ENCODE data around the gene GALK2. TPM values are rescaled to one million over a fixed set of nuclear protein-coding genes. Genes with fewer than 3 reads are reported as not detected.

The GALK2 gene
- total and polyA plus RNA-seq, 2 of the 4 experiments (the other 2 are of a cell fraction), result 27.0 to 63.6 TPM

GRCh38 chr15:49212897-49213296 lies 42.9 kb downstream of the GALK2 start:
- POLR2A ChIA-PET (ENCODE audit: unreplicated experiment), result no interaction called here
- dilution Hi-C loops (cut with HindIII; ENCODE audit: low sequenced_read_pairs, unreplicated experiment), result no loop called here
- H3K9ac ChIP-seq (ENCODE audit: low read depth, low read length), result no peak overlapping the region
- CTCF ChIA-PET, result no interaction called here
- no peaks in the 10 kb centered on the region for H3K4me1 ChIP-seq (ENCODE audit: control insufficient read depth, insufficient read depth, low read length)
- peaks cover 13 to 24% of the 10 kb centered on the region in 2 experiments for H3K79me1 ChIP-seq (ENCODE audit: low read depth in 1 of 2, low read length in 2 of 2)
- peaks cover 7% of the 10 kb centered on the region; the same call in 1 of the 2 replicates for H3K9me1 ChIP-seq (ENCODE audit: insufficient read depth, low read length)
- H4K91ac ChIP-seq (ENCODE audit: insufficient read depth, low read depth, low read length), result no peak overlapping the region
- no peak overlapping the region for H3K4me3 ChIP-seq (ENCODE audit: insufficient read depth, low read depth, low read length)
- no peak overlapping the region for H3K4ac ChIP-seq (ENCODE audit: low read depth, low read length)
- no peak overlapping the region for H2BK5ac ChIP-seq (ENCODE audit: low read depth, low read length, poor library complexity, severe bottlenecking)
- no peak overlapping the region for H2BK20ac ChIP-seq (ENCODE audit: low read depth, low read length)
- no CpG with 5 or more reads among the region's 1 CpG for WGBS, 2 experiments (ENCODE audit: extremely low coverage in 2 of 2, insufficient read length in 1 of 2)
- no peak for DNase-seq
- H3K27ac ChIP-seq (ENCODE audit: insufficient read depth, low read length), result no peak overlapping the region
- in situ Hi-C loops (cut with MboI; ENCODE audit: low sequenced_read_pairs), result no loop called here
- peaks cover 2% of the 10 kb centered on the region; the same call in 1 of the 2 replicates for H3K36me3 ChIP-seq (ENCODE audit: control insufficient read depth, insufficient read depth, low read length)
- no peak for ATAC-seq (ENCODE audit: low read depth)
- H2AK9ac ChIP-seq (replicated peaks; ENCODE audit: low read depth, low read length, poor library complexity), result no peak overlapping the region
- no peak for TF ChIP-seq ELK1 (IDR thresholded peaks at IDR 0.05; ENCODE audit: borderline replicate concordance, low read depth, low read length)
- no peak for TF ChIP-seq CTCF (conservative IDR thresholded peaks at IDR 0.05; ENCODE audit: low read depth, low read length)
- TF ChIP-seq BHLHE40 (IDR thresholded peaks at IDR 0.05; ENCODE audit: low read depth, low read length), result no peak
- no peak for TF ChIP-seq CEBPB (IDR thresholded peaks at IDR 0.05; ENCODE audit: low read depth, low read length)
- no peak overlapping the region for H2AFZ ChIP-seq (replicated peaks; ENCODE audit: low read length, poor library complexity)
- no peak overlapping the region for H3K56ac ChIP-seq (ENCODE audit: extremely low read depth, insufficient read depth, low read length)
- no peak overlapping the region for H3K4me2 ChIP-seq (ENCODE audit: low read depth, low read length)
- H3K18ac ChIP-seq (ENCODE audit: low read depth, low read length), result no peak overlapping the region
- H3K14ac ChIP-seq (replicated peaks; ENCODE audit: low read depth, low read length), result no peak overlapping the region
- H3K27me3 ChIP-seq (ENCODE audit: control insufficient read depth, insufficient read depth, low read length), result no peaks in the 10 kb centered on the region
- no peak overlapping the region for H2BK15ac ChIP-seq (ENCODE audit: low read depth, low read length)
- no peak overlapping the region for H2BK120ac ChIP-seq (ENCODE audit: low read depth, low read length)
- peaks cover 3% of the 10 kb centered on the region for H3K9me3 ChIP-seq (ENCODE audit: control insufficient read depth, insufficient read depth, low read length)
- intact Hi-C loops (cut with micrococcal nuclease), result no loop called here
- H3K23ac ChIP-seq (ENCODE audit: low read depth, low read length), result no peak overlapping the region
- BruUV-seq (replicated peaks), result no TSS peak
- H2AK5ac ChIP-seq (ENCODE audit: low read depth, low read length), result no peak overlapping the region
- no peak overlapping the region for H4K8ac ChIP-seq (ENCODE audit: low read depth in 2 of 2, low read length in 2 of 2)
- H4K20me1 ChIP-seq (ENCODE audit: insufficient read depth, low read length), result 0 out of 2 replicates have a peak, but pooled peaks cover 5% of the 10 kb centered on the region
- H4K5ac ChIP-seq (ENCODE audit: low read depth, low read length), result no peak overlapping the region
